ENCODE measurements around the gene RIC8B. TPM values are rescaled to one million over a fixed set of nuclear protein-coding genes. Genes with fewer than 3 reads are reported as not detected.

The RIC8B gene
- polyA plus RNA-seq, 3 donors = 2.7 to 3.8 (median 2.7) TPM

DNA sequence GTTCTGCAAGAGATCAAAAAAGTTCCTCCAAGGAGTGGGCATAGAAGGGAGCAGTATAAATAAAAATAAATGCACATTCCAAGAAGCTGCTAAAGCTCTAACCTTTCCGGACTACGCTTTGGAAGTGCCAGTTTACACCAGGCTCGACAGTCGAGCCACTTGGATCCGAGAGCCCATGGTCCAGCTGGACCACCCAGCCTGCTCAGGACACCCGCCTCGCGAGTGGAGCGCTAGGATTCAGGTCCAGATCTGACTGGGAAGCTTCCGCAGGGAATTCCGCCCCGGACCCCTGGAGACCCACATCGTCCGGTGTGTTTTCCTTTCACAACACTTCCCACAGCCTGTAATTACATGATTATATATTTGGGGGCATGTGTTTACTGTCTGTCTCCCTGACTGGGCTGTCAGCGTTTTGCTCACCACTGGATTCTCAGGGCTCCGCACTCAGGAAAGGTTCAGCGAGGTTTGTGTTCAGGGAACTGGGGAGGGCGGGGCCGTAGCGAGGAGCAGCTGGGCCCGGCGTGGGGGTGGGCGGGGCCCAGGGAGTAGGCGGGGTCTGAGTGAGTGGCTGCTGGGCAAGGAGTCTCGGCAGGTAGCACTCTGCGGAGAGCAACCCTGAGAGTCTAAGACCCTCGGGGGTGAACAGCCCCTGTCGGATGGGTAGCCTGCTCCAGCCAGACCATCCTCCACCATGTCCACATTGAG, 128.9 kb downstream of the RIC8B start:
- Mint-ChIP-seq H3K4me3 (peak overlapping the region in 1 of 2 donors; percentile 68), H3K27me3 (ENCODE audit: low read depth in 3 of 3) (peaks cover 93 to 98% (median 96%) of the 10 kb centered on the region in 3 donors)
- no peaks in the 10 kb centered on the region for H3K36me3 ChIP-seq (replicated peaks in 1 of 2; ENCODE audit: control insufficient read depth in 1 of 2, insufficient read depth in 2 of 2, low read length in 2 of 2)

DNA sequence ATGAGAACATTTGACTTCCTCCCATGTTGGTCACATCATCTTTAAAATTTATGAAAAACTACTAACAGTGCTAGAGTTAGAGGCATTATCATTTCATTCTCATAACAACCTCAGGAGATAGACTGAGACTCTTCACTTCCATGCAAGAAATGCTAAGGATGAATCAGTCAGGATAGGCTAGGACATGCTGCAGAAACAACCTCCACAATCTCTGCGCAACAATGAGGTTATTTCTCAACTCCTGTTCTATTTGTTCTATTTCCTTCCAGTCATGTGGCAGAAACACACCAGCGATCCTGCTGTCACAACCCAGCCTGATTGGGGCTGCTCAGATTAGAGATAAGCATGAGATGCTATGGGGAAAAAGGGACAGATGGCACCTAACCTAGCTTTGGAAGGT, 132.2 kb downstream of the RIC8B start:
- Histone ChIP-seq H2AFZ (ENCODE audit: insufficient read depth, low read depth, low read length, poor library complexity, severe bottlenecking) (no peak overlapping the region), H3K4me2 (replicated peaks; ENCODE audit: extremely low read depth, low read length, poor library complexity, severe bottlenecking) (no peak overlapping the region), H3K27ac (ENCODE audit: low read depth in 1 of 2, low read length in 2 of 2) (no peak overlapping the region), H3K9ac (ENCODE audit: insufficient read depth, low read length, poor library complexity, severe bottlenecking) (no peak overlapping the region), H3K27me3 (ENCODE audit: control insufficient read depth in 2 of 2, insufficient read depth in 2 of 2, low read length in 2 of 2) (peaks cover 94 to 99% of the 10 kb centered on the region in 2 donors), H3K79me2 (ENCODE audit: insufficient read depth, low read length) (no peaks in the 10 kb centered on the region), H4K20me1 (ENCODE audit: insufficient read depth, low read length) (peaks cover 52% of the 10 kb centered on the region), H3K36me3 (replicated peaks in 1 of 2; ENCODE audit: control insufficient read depth in 1 of 2, insufficient read depth in 2 of 2, low read length in 2 of 2) (no peaks in the 10 kb centered on the region), H3K9me3 (replicated peaks in 1 of 2; ENCODE audit: control insufficient read depth in 1 of 2, insufficient read depth in 1 of 2, low read length in 2 of 2) (peaks cover 20 to 64% of the 10 kb centered on the region in 2 donors), H3K4me3 (replicated peaks in 1 of 3; ENCODE audit: low read depth in 2 of 3, low read length in 3 of 3) (no peak overlapping the region), H3K4me1 (ENCODE audit: control insufficient read depth in 1 of 2, insufficient read depth in 2 of 2, low read length in 2 of 2) (peaks cover 0 to 5% of the 10 kb centered on the region in 2 donors)
- Mint-ChIP-seq H3K27me3 (ENCODE audit: low read depth in 3 of 3) (peaks cover 89 to 98% (median 95%) of the 10 kb centered on the region in 3 donors), H3K4me3 (peak overlapping the region in 1 of 2 donors; percentile 87), H3K36me3 (peaks cover 0 to 19% of the 10 kb centered on the region in 2 donors), H3K9me3 (peaks cover 6 to 35% (median 26%) of the 10 kb centered on the region in 7 donors), H3K27ac (no peak overlapping the region), H3K4me1 (peaks cover 10% of the 10 kb centered on the region)
- no CpG with 5 or more reads among the region's 2 CpGs for WGBS (ENCODE audit: insufficient coverage)
- TF ChIP-seq, protein P1, sequence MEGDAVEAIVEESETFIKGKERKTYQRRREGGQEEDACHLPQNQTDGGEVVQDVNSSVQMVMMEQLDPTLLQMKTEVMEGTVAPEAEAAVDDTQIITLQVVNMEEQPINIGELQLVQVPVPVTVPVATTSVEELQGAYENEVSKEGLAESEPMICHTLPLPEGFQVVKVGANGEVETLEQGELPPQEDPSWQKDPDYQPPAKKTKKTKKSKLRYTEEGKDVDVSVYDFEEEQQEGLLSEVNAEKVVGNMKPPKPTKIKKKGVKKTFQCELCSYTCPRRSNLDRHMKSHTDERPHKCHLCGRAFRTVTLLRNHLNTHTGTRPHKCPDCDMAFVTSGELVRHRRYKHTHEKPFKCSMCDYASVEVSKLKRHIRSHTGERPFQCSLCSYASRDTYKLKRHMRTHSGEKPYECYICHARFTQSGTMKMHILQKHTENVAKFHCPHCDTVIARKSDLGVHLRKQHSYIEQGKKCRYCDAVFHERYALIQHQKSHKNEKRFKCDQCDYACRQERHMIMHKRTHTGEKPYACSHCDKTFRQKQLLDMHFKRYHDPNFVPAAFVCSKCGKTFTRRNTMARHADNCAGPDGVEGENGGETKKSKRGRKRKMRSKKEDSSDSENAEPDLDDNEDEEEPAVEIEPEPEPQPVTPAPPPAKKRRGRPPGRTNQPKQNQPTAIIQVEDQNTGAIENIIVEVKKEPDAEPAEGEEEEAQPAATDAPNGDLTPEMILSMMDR (IDR thresholded peaks at IDR 0.05) = no peak
- intact Hi-C loops (cut with micrococcal nuclease) = no loop called here
- DNase-seq = no peak

More for the DNA sequence above, 128.9 kb downstream of the RIC8B start:
- Histone ChIP-seq H4K20me1 (ENCODE audit: insufficient read depth, low read length) (peaks cover 31% of the 10 kb centered on the region), H3K27ac (ENCODE audit: low read depth in 1 of 2, low read length in 2 of 2) (no peak overlapping the region), H3K79me2 (ENCODE audit: insufficient read depth, low read length) (no peaks in the 10 kb centered on the region), H3K27me3 (ENCODE audit: control insufficient read depth in 2 of 2, insufficient read depth in 2 of 2, low read length in 2 of 2) (peaks cover 96 to 100% of the 10 kb centered on the region in 2 donors), H3K4me2 (replicated peaks; ENCODE audit: extremely low read depth, low read length, poor library complexity, severe bottlenecking) (no peak overlapping the region), H2AFZ (ENCODE audit: insufficient read depth, low read depth, low read length, poor library complexity, severe bottlenecking) (no peak overlapping the region), H3K9me3 (replicated peaks in 1 of 2; ENCODE audit: control insufficient read depth in 1 of 2, insufficient read depth in 1 of 2, low read length in 2 of 2) (peaks cover 17 to 60% of the 10 kb centered on the region in 2 donors), H3K4me1 (ENCODE audit: control insufficient read depth in 1 of 2, insufficient read depth in 2 of 2, low read length in 2 of 2) (no peaks in the 10 kb centered on the region), H3K4me3 (replicated peaks in 1 of 3; ENCODE audit: low read depth in 2 of 3, low read length in 3 of 3) (no peak overlapping the region), H3K9ac (ENCODE audit: insufficient read depth, low read length, poor library complexity, severe bottlenecking) (no peak overlapping the region)
- peaks cover 6% of the 10 kb centered on the region for H3K4me1 Mint-ChIP-seq
- TF ChIP-seq, protein P1 (IDR thresholded peaks at IDR 0.05) = no peak
- no peak overlapping the region for H3K27ac Mint-ChIP-seq
- peaks cover 0 to 19% of the 10 kb centered on the region in 2 donors for H3K36me3 Mint-ChIP-seq
- peak in 1 of 3 donors; percentile 4 for DNase-seq
- intact Hi-C loops (cut with micrococcal nuclease) = no loop called here
- H3K9me3 Mint-ChIP-seq = peaks cover 6 to 32% (median 19%) of the 10 kb centered on the region in 7 donors
- WGBS (ENCODE audit: insufficient coverage) = 9% methylated on average over 16 of the region's 28 CpGs

Data from CD14-positive monocyte (primary cell).